Central memory CD8-positive, alpha-beta T cell (primary cell): ENCODE data around the gene TACC2.

ENCODE experiments used
- ATAC-seq: fragments of 150-1000 bp; cut with Tn5 transposase; replicated peaks from 2 replicates; pipeline ENCODE4 v1.10.0; 2022; ENCODE audit warnings: mild to moderate bottlenecking, moderate FRiP score, moderate number of reproducible peaks; ENCODE audit not compliant: poor library complexity, severe bottlenecking; ENCODE audit errors: extremely low read depth
- DNase-seq, 2 donors: peaks; one replicate each; pipeline ENCODE4 v3.0.0; 2021; ENCODE audit warnings: low spot score in 2 of 2
- H3K27ac Mint-ChIP-seq: one replicate; pipeline ENCODE4 v1.8.0; 2022; ENCODE audit warnings: low read depth, mild to moderate bottlenecking, moderate library complexity, mixed read lengths
- H3K27me3 Mint-ChIP-seq: one replicate; pipeline ENCODE4 v1.8.0; 2022; ENCODE audit warnings: mixed read lengths
- H3K36me3 Mint-ChIP-seq: one replicate; pipeline ENCODE4 v1.8.0; 2022; ENCODE audit warnings: mild to moderate bottlenecking, moderate library complexity, mixed read lengths; ENCODE audit not compliant: insufficient read depth
- H3K4me1 Mint-ChIP-seq: one replicate; pipeline ENCODE4 v1.8.0; 2022; ENCODE audit warnings: mixed read lengths
- H3K4me3 Mint-ChIP-seq: one replicate; pipeline ENCODE4 v1.8.0; 2022; ENCODE audit warnings: mild to moderate bottlenecking, moderate library complexity, mixed read lengths
- H3K9me3 Mint-ChIP-seq: one replicate; pipeline ENCODE4 v1.8.0; 2022; ENCODE audit warnings: mixed read lengths

Gene TACC2

DNA sequence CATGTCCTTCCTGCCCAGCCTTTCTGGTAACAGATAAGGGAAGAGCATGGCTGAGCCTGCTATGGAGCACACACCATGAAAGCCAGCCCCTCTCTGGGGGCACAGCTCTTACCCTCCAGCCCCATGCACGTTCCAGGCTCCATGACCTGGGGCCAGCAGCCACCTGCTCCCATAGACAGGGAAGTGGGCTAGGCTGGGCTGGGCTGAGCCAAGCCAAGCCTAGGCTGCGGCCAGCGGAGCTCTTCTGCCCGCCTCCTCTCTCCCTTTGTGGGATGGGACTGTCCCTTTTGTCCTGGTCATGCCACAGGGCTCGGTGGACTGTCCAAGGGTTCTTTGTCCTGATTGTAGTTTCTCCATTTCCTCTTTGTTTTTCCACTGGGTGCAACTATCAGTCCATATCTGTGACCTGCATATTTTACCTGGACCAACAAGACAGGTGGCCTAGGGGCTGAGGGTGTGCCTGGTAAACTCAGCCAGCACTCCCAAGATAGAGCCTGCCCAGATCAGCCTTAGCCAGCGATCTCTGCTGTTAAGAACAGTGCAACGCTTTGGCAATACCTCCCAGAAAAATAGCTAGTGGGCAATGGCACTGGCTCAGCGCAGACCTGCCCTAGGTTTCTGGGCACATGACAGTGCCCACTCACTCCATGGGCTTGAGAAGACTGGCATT lies 184.9 kb downstream of the TACC2 start:
- Mint-ChIP-seq H3K9me3 (no peaks in the 10 kb centered on the region), H3K27ac (no peak overlapping the region), H3K27me3 (peaks cover 54% of the 10 kb centered on the region), H3K4me1 (no peaks in the 10 kb centered on the region), H3K36me3 (no peaks in the 10 kb centered on the region), H3K4me3 (no peak overlapping the region)
- DNase-seq (no peak), ATAC-seq (no peak)

DNA sequence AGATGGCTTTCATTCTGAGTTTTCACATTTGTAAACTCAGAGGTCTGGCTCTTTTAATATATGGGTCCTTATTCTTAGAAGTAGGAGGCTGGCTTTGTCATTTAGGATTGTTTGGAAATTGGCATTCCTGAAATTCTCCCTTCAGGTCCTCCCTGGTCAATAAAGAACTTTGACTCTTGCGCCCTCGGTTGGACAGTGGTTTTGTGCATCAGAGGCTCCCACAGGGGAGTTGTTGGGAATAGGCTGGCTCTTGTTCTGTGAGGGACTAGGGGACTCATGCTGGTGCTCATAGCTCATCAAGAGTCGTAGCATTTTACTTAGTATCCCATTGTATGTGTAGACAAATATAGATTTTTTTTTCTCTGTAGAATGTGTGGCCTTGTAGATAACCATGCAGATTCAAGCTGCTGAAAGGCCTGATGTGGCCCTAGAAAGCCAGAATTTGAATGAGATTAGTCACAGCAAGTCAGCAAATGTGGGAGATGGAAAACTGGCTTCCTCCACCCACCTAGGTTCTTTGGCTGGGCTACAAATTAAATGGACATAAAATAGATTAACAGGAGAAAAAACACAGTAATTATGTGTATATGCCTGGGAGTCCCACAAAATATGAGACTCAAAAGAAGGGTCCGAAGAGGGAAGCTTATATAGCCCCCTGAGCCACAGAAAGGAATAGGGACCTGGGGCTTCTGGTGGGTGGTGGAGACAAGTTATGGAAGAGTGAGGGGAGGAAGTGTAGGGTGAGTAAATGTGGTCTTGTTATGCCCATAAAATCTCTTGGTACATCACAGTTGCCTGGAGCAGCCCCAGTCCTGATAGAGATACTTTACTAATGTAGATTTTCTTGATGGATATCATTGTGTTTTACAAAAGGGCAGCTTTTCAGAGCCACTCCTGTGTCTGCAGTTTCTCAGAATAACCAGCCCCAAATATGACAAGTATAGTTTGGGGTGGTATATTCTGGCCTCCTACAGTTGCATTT lies 187.6 kb downstream of the TACC2 start:
- Mint-ChIP-seq H3K9me3 (no peaks in the 10 kb centered on the region), H3K27ac (no peak overlapping the region), H3K4me1 (no peaks in the 10 kb centered on the region), H3K4me3 (no peak overlapping the region), H3K27me3 (peaks cover 27% of the 10 kb centered on the region), H3K36me3 (no peaks in the 10 kb centered on the region)
- ATAC-seq (no peak), DNase-seq (no peak)

DNA sequence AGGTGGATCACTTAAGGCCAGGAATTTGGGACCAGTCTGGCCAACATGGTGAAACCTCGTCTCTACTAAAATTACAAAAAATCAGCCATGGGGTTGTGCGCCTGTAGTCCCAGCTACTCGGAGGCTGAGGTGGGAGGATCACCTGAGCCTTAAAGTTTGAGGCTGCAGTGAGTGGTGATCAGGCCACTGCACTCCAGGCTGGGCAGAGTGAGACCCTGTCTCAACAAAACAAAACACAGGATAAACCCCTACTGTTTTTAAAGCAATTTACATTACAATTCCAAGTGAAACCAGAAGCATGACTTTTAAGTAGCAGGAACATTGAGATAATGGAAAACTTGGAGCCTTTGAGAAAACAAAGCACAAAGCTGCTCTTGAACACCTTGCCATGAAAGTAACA lies 189.7 kb downstream of the TACC2 start:
- Mint-ChIP-seq H3K27ac (no peak overlapping the region), H3K4me1 (no peaks in the 10 kb centered on the region), H3K4me3 (no peak overlapping the region), H3K9me3 (no peaks in the 10 kb centered on the region), H3K36me3 (no peaks in the 10 kb centered on the region), H3K27me3 (peaks cover 25% of the 10 kb centered on the region)
- DNase-seq: no peak
- no peak for ATAC-seq

DNA sequence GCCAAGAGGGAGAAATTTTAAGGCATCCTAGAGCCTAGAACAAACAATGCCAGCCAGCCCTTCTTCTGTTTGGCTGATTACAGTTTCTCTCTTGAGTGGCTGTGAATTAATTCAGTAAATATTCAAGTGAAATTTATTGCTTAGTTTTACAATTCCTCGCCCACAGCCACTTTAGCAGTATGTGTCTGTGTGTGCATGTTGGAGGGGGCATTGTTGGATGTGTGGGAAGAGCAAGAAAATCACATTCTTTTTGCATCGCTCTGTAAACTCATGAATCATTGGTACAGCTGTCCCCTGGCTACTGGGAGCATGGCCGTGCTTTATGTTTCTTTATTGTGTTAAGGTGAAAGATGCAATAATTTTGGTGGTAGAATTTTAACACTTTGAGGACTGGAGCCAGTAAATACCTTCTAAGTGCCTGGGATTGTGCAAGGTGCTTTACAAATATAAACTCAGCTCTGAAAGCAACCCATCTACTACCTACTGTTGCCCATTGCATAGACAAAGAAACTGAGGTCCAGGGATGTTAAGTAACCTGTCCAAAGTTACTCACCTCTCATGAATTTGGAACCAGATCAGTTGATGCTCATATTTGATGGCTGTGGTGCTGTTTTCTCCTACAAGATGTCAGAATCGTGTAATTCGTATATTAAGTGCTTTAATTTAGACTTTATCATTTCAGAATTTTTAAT lies 192.2 kb downstream of the TACC2 start:
- DNase-seq: no peak
- Mint-ChIP-seq H3K36me3 (no peaks in the 10 kb centered on the region), H3K4me3 (no peak overlapping the region), H3K9me3 (no peaks in the 10 kb centered on the region), H3K4me1 (no peaks in the 10 kb centered on the region), H3K27me3 (peaks cover 20% of the 10 kb centered on the region), H3K27ac (no peak overlapping the region)
- ATAC-seq: no peak

DNA sequence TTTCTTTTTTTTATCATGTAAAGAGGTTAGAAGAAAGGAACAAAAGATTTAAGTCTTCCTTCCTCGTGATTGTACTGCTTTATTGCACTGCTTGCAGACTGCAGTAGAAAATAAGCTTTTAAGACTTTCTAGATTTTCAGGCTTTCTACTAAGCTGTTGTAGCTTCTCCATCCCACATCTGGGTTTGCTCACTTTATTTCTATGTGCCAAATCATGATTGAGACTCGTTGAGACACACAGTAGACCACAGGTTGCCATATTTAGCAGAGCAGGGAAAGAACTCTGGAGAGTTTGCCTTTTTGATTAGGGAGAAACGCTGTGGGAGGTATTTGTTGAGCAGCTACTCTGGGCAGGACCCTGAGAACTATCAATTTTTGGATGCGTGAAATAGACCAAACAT lies 192.9 kb downstream of the TACC2 start:
- no peaks in the 10 kb centered on the region for H3K36me3 Mint-ChIP-seq
- no peaks in the 10 kb centered on the region for H3K9me3 Mint-ChIP-seq
- H3K27me3 Mint-ChIP-seq: peaks cover 20% of the 10 kb centered on the region
- DNase-seq: no peak
- no peak overlapping the region for H3K4me3 Mint-ChIP-seq
- no peaks in the 10 kb centered on the region for H3K4me1 Mint-ChIP-seq
- no peak overlapping the region for H3K27ac Mint-ChIP-seq
- no peak for ATAC-seq

DNA sequence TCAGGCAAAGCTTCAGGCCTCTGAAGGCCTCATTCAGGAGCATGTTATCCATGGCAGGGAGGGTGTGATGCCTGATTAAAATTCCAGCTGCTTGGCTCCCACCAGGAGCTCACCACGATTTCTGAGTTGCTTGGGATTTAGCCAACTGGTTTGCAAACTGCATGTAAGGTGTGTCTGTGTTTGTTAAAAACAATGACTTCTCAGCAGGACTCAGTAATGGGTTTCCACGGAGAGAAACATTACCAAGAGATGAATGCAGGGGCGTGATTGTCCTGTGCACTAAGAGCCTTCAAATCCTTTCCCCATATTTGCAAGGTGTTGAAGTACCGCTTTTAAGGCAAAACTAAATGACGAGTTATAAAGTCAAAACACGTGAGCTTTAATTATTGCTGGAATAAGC lies 193.3 kb downstream of the TACC2 start:
- Mint-ChIP-seq H3K27ac (no peak overlapping the region), H3K4me1 (no peaks in the 10 kb centered on the region), H3K4me3 (no peak overlapping the region), H3K27me3 (peaks cover 20% of the 10 kb centered on the region), H3K36me3 (no peaks in the 10 kb centered on the region), H3K9me3 (no peaks in the 10 kb centered on the region)
- ATAC-seq (no peak), DNase-seq (no peak)

DNA sequence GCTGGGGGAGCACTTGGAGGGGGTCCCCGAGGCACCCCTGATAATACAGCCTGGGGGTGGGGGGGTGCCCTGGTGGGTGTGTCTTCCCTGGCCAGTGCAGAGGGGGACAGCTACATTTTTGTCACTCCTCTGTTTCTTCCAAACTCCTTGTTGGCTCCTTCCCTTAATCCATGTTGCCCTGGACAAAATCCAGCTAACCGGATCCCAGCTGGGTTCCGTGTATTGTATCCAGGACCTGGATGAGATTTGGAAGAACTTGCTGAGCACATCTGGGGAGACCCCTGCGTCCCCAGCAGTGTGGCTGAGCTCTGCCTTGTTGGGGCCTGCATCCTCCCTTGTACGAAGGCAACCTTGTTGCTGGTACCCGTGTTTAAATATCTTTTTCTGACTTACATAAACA lies 195.3 kb downstream of the TACC2 start:
- H3K9me3 Mint-ChIP-seq: no peaks in the 10 kb centered on the region
- DNase-seq: no peak
- no peak overlapping the region for H3K27ac Mint-ChIP-seq
- no peaks in the 10 kb centered on the region for H3K36me3 Mint-ChIP-seq
- ATAC-seq: no peak
- no peaks in the 10 kb centered on the region for H3K4me1 Mint-ChIP-seq
- no peak overlapping the region for H3K4me3 Mint-ChIP-seq
- H3K27me3 Mint-ChIP-seq: peaks cover 20% of the 10 kb centered on the region

DNA sequence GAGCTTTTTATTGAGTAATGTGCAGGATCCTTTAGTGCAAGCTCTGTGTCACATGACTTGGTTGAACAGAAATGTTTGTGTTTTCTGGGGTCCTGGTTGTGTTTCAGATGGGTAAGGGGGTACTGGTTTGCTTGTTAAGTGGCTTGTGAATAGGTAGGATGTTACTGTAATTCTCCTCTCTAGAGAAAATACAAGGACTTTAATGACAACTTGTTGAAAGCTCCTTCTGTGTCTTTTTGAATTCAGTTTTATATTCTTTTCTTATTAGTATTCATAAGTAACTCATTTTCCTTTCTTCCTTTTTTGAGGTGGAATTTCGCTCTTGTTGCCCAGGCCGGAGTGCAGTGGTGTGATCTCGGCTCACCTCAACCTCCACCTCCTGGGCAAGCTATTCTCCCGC lies 196.7 kb downstream of the TACC2 start:
- Mint-ChIP-seq H3K27me3 (peaks cover 20% of the 10 kb centered on the region), H3K4me3 (no peak overlapping the region), H3K27ac (no peak overlapping the region), H3K4me1 (no peaks in the 10 kb centered on the region), H3K36me3 (no peaks in the 10 kb centered on the region), H3K9me3 (no peaks in the 10 kb centered on the region)
- no peak for DNase-seq
- ATAC-seq: no peak

DNA sequence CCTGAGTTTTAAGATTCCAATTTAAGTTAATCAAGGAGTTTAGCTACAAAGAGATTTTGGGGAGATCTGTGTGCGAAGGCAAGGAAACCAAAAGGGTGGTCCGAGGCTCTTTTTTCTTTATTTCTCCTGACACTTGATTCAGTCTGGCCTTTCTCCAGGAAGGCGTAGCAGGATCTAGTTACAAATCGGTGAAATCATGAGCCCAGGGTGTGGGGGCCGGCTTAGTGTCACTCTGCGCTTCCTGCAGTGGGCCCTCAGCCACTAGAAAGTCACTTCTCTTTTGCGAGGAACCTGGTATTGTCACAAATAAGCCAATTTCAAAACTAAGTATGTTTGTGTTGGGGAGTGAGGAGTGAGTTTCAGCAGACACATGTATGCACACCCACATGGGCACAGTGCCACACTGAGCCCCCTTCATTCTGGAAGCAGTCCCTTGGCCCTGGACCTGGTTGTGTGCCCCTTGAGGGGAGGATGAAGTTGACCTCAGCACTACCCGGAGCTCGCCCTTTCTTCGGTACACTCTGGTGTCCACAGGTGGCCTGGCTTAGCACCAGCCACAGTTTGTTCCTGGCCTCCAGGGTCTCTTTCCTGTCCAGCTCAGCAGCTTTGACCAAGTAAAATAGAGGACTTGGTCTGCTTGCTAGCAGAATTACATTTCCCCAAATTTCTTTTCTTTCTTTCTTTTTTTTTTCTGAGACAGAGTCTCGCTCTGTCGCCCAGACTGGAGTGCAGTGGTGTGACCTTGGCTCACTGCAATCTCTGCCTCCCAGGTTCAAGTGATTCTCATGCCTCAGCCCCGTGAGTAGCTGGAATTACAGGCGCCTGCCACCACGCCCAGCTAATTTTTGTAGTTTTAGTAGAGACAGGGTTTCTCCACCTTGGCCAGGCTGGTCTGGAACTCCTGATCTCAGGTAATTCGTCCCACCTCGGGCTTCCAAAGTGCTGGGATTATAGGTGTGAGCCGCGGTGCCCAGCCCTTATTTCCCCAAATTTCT lies 198.2 kb downstream of the TACC2 start:
- peaks cover 19% of the 10 kb centered on the region for H3K27me3 Mint-ChIP-seq
- no peaks in the 10 kb centered on the region for H3K9me3 Mint-ChIP-seq
- no peak overlapping the region for H3K4me3 Mint-ChIP-seq
- H3K4me1 Mint-ChIP-seq: no peaks in the 10 kb centered on the region
- ATAC-seq: no peak
- no peaks in the 10 kb centered on the region for H3K36me3 Mint-ChIP-seq
- H3K27ac Mint-ChIP-seq: no peak overlapping the region
- no peak for DNase-seq

DNA sequence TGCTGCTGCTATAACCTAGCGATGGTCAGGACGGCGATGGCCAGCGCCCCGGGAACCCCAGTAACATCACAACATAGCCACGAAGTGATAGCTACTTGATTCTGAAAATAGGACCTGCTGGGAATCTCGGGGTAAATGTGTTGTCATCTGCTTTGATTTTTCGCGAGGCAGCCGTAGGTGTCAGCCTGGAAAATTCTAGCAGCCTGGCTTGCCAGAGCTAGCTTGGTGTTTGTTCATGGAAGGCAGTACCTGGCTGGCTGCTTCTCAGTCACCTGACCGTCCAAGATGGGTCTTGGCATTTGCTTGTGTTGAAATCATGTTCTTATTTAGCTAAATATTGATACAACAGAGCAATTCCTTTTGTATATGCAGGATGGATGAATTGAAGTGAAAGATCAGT lies 199.7 kb downstream of the TACC2 start:
- H3K9me3 Mint-ChIP-seq: no peaks in the 10 kb centered on the region
- H3K27me3 Mint-ChIP-seq: peaks cover 14% of the 10 kb centered on the region
- no peak overlapping the region for H3K4me3 Mint-ChIP-seq
- H3K36me3 Mint-ChIP-seq: no peaks in the 10 kb centered on the region
- no peak for ATAC-seq
- H3K27ac Mint-ChIP-seq: no peak overlapping the region
- H3K4me1 Mint-ChIP-seq: no peaks in the 10 kb centered on the region
- DNase-seq: no peak

DNA sequence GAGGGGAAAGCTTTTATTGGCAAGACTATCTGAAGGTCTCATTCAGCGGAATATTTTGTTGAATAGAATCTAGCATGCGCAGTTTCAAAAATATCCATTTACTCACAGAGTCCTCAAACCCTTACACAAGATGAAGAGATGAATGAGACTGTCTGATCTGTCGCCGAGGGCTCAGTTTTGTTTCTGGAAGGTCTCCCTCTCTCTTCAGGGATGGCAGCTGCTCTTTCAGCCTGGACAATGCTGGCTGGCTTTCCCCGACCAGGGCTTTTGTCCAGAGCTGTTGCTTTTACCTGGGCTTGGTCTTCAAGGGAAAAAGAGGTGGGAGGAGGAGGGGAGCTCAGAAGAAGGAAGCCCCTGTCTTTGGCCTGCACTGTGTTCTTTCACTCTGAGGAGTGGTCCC lies 200.2 kb downstream of the TACC2 start:
- Mint-ChIP-seq H3K4me3 (no peak overlapping the region), H3K9me3 (no peaks in the 10 kb centered on the region), H3K27ac (no peak overlapping the region), H3K27me3 (peaks cover 14% of the 10 kb centered on the region), H3K36me3 (no peaks in the 10 kb centered on the region), H3K4me1 (no peaks in the 10 kb centered on the region)
- ATAC-seq (no peak), DNase-seq (no peak)
